ENCODE results near the gene TMOD4. TPM values are rescaled to one million over a fixed set of nuclear protein-coding genes. Genes with fewer than 3 reads are reported as not detected.

The TMOD4 gene
- total RNA-seq, 6 donors from 2014 or later, result 0.57 to 0.88 TPM; not detected in 4

- Histone ChIP-seq H3K4me1 (peaks cover 12 to 26% (median 16%) of the 10 kb centered on the region in 4 donors), H3K36me3 (peaks cover 23 to 38% (median 35%) of the 10 kb centered on the region in 4 donors), H3K4me3 (no peak overlapping the region), H3K27me3 (no peaks in the 10 kb centered on the region), H3K9me3 (no peaks in the 10 kb centered on the region), H3K27ac (no peak overlapping the region)
- TF ChIP-seq POLR2A (IDR thresholded peaks at IDR 0.05) (no peak), EP300 (IDR thresholded peaks at IDR 0.05) (no peak)
- ATAC-seq (ENCODE audit: low FRiP score in 2 of 2) (no peak), DNase-seq (no peak)
- WGBS, 2 donors, result 94% methylated on average over 1 of the region's 1 CpG
These were observed 11.4 kb upstream of the TMOD4 start for GRCh38 chr1:151187205-151187604.

- H3K27ac ChIP-seq, result no peak overlapping the region
- H3K9me3 ChIP-seq, result no peaks in the 10 kb centered on the region
- no peaks in the 10 kb centered on the region for H3K27me3 ChIP-seq
- TF ChIP-seq CTCF (IDR thresholded peaks at IDR 0.05) (no peak), POLR2AphosphoS5 (IDR thresholded peaks at IDR 0.05) (no peak), EP300 (IDR thresholded peaks at IDR 0.05) (no peak), POLR2A (IDR thresholded peaks at IDR 0.05) (no peak)
- H3K4me1 ChIP-seq, result peaks cover 10 to 16% (median 13%) of the 10 kb centered on the region in 4 donors
- H3K36me3 ChIP-seq, result peaks cover 42 to 68% (median 64%) of the 10 kb centered on the region in 4 donors
- WGBS, 2 donors, result 92 to 96% methylated on average over 10 of the region's 10 CpGs
- no peak overlapping the region for H3K4me3 ChIP-seq
- ATAC-seq (ENCODE audit: low FRiP score in 2 of 2) (no peak), DNase-seq (peak in 1 of 2 donors; percentile 23)
These were observed 8.4 kb upstream of the TMOD4 start for GRCh38 chr1:151184211-151184610.

DNA sequence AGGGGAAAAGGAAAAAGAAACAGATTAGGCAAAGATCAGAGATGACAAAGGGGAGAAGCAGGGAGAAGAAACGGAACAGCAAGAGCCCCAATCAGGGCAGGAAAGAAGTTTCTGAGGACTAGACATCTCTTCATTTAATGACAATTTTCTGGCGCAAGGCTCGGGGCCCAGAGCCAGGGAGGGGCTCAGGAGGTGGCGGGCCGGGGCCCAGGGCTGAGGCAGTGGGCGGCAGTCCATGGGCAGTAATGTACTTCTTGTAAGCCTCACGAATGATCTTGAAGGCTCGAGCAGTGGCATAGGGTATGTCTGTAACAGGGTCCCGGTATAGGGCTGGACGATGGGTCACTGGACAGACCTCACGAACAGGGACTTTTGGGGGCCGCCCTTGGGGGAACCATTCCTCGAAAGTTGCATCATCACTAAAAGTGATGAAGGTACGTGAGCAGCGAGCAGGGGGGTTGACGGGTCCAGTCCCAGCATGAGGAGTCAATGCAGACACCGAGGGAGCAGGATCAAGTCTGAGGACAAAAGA, 799 bp upstream of the TMOD4 start:
- DNase-seq, result peak in 1 of 2 donors; percentile 56
- Histone ChIP-seq H3K27ac (no peak overlapping the region), H3K36me3 (peaks cover 28 to 87% (median 68%) of the 10 kb centered on the region in 4 donors), H3K27me3 (no peaks in the 10 kb centered on the region), H3K9me3 (no peaks in the 10 kb centered on the region), H3K4me3 (no peak overlapping the region), H3K4me1 (no peaks in the 10 kb centered on the region)
- TF ChIP-seq CTCF (IDR thresholded peaks at IDR 0.05) (no peak), POLR2A (IDR thresholded peaks at IDR 0.05) (no peak)
- ATAC-seq (ENCODE audit: low FRiP score in 2 of 2), result peak in 1 of 2 donors; percentile 23
- WGBS, 2 donors, result 94% methylated on average over 17 of the region's 17 CpGs

DNA sequence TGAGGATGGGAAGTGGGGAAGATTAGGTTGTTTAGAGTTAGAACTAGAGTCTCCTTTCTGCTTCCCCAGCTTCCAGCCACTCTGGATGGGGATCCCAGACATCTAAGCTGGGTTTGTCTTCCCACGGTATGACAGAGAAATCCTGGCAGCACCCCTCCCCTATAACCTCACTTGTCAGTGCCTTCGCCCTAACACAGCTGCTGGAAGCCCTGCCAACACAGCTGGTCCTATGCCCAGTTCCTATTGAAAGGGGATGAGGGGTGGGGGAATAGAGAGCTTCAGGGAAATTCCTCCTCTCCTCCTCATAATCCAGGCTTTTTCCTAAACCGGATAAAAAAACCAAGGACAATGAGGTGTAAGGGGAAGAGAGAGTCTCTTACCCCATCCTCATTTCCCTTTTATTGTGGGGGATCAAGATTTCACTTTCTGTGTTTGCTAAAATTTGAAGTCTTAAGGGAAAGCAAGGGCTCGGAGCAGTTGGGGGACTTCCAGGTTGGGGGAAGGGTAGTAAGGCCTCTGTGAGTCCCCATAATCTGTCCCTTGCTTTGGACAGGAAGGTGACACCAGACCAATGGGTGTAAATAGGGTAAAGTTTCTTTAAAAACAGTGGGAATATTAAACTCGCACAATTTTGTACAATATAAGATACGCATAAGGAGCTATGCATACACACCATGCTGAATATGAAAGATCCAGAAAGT, 590 bp downstream of the TMOD4 start:
- no peaks in the 10 kb centered on the region for H3K4me1 ChIP-seq
- no peaks in the 10 kb centered on the region for H3K27me3 ChIP-seq
- TF ChIP-seq POLR2AphosphoS5 (IDR thresholded peaks at IDR 0.05) (no peak), EP300 (IDR thresholded peaks at IDR 0.05) (no peak), CTCF (IDR thresholded peaks at IDR 0.05) (no peak), POLR2A (IDR thresholded peaks at IDR 0.05) (no peak)
- no peaks in the 10 kb centered on the region for H3K9me3 ChIP-seq
- no peak overlapping the region for H3K27ac ChIP-seq
- no peak overlapping the region for H3K4me3 ChIP-seq
- peaks cover 20 to 86% (median 65%) of the 10 kb centered on the region in 4 donors for H3K36me3 ChIP-seq
- DNase-seq (no peak), ATAC-seq (ENCODE audit: low FRiP score in 2 of 2) (peak in 1 of 2 donors; percentile 43)
- WGBS, 2 donors, result 69 to 74% methylated on average over 6 of the region's 6 CpGs

DNA sequence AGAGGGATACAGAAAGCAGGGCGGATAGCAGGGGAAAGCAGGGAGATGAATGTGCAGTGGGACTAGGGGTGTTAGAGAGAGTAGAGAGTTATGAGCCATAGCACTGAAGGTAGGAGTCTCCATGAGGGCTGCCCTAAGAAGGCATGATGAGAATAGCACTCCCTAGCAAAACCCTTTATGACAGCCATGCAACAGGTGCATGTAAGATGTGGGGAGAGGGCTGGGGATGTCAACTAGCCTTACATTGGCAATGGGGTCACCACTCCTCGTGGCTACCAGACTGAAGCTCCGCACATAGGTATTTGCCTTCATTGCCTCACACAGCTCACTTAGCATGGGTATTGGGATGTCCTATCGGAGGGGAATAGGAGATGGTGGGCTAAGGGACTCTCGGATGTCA, 4.6 kb downstream of the TMOD4 start:
- H3K36me3 ChIP-seq, result peaks cover 2 to 76% (median 45%) of the 10 kb centered on the region in 4 donors

More for the DNA sequence above, 4.6 kb downstream of the TMOD4 start:
- Histone ChIP-seq H3K4me1 (peaks cover 10 to 14% (median 11%) of the 10 kb centered on the region in 4 donors), H3K9me3 (no peaks in the 10 kb centered on the region), H3K27me3 (no peaks in the 10 kb centered on the region), H3K27ac (no peak overlapping the region), H3K4me3 (no peak overlapping the region)
- 93 to 94% methylated on average over 3 to 5 of the region's 5 CpGs for WGBS, 2 donors
- TF ChIP-seq POLR2AphosphoS5 (IDR thresholded peaks at IDR 0.05) (no peak), CTCF (IDR thresholded peaks at IDR 0.05) (no peak), POLR2A (IDR thresholded peaks at IDR 0.05) (no peak), EP300 (IDR thresholded peaks at IDR 0.05) (no peak)
- ATAC-seq (ENCODE audit: low FRiP score in 2 of 2) (no peak), DNase-seq (no peak)
